CD14-positive monocyte (primary cell): ENCODE measurements around the gene ZBTB5. TPM values are rescaled to one million over a fixed set of nuclear protein-coding genes. Genes with fewer than 3 reads are reported as not detected.

Experiments
- DNase-seq, 3 donors: peaks; one replicate each; pipeline ENCODE4 v3.0.0-alpha.2; 2011 to 2022
- H2AFZ ChIP-seq: 2 replicates; pipeline ENCODE4 v1.6.0; 2012; ENCODE audit warnings: mild to moderate bottlenecking, low read depth, low read length, inconsistent platforms; ENCODE audit not compliant: insufficient read depth, poor library complexity, severe bottlenecking
- H3K27ac ChIP-seq, 2 donors: 1 replicate in 1 of 2; 2 replicates in 1 of 2; pipeline ENCODE4 v1.5.1; 2012 to 2013; ENCODE audit warnings: low read length in 2 of 2, control low read depth in 1 of 2, inconsistent platforms in 1 of 2, low read depth in 1 of 2, mild to moderate bottlenecking in 1 of 2
- H3K27me3 ChIP-seq, 2 donors: one replicate each; pipeline versions ENCODE4 v1.6.0 to v1.6.1; 2011 to 2013; ENCODE audit warnings: low read length in 2 of 2; ENCODE audit not compliant: control insufficient read depth in 2 of 2, insufficient read depth in 2 of 2
- H3K36me3 ChIP-seq, 2 donors: replicated peaks in 1 of 2; 1 replicate in 1 of 2; 2 replicates in 1 of 2; pipeline versions ENCODE4 v1.5.1 to v1.6.1; 2012 to 2013; ENCODE audit warnings: low read length in 2 of 2, control low read depth in 1 of 2, inconsistent platforms in 1 of 2, mild to moderate bottlenecking in 1 of 2; ENCODE audit not compliant: insufficient read depth in 2 of 2, control insufficient read depth in 1 of 2
- H3K4me1 ChIP-seq, 2 donors: 1 replicate in 1 of 2; 2 replicates in 1 of 2; pipeline versions ENCODE4 v1.5.1 to v1.6.1; 2012 to 2013; ENCODE audit warnings: low read length in 2 of 2, control low read depth in 1 of 2, inconsistent platforms in 1 of 2, mild to moderate bottlenecking in 1 of 2, moderate library complexity in 1 of 2; ENCODE audit not compliant: insufficient read depth in 2 of 2, control insufficient read depth in 1 of 2
- H3K4me2 ChIP-seq: replicated peaks from 2 replicates; pipeline ENCODE3; 2012; ENCODE audit warnings: low read length, moderate library complexity, mild to moderate bottlenecking; ENCODE audit not compliant: poor library complexity, severe bottlenecking; ENCODE audit errors: extremely low read depth
- H3K4me3 ChIP-seq, 3 experiments: fragments of 200-600 bp in 1 of 3; sonication (generic) in 1 of 3; replicated peaks in 1 of 3; 1 replicate in 2 of 3; 2 replicates in 1 of 3; pipeline ENCODE4 v1.5.1; 2011 to 2013; ENCODE audit warnings: low read length in 3 of 3, mild to moderate bottlenecking in 3 of 3, control low read depth in 2 of 3, low read depth in 2 of 3, inconsistent platforms in 1 of 3, moderate library complexity in 1 of 3
- H3K79me2 ChIP-seq: 2 replicates; pipeline ENCODE4 v1.6.0; 2012; ENCODE audit warnings: mild to moderate bottlenecking, control low read depth, inconsistent platforms, low read length, moderate library complexity; ENCODE audit not compliant: insufficient read depth
- H3K9ac ChIP-seq: 2 replicates; pipeline ENCODE4 v1.6.0; 2017; ENCODE audit warnings: low read length, mild to moderate bottlenecking; ENCODE audit not compliant: insufficient read depth, poor library complexity, severe bottlenecking
- H3K9me3 ChIP-seq, 2 donors: replicated peaks in 1 of 2; 1 replicate in 1 of 2; 2 replicates in 1 of 2; pipeline versions ENCODE4 v1.5.1 to v1.6.1; 2012 to 2013; ENCODE audit warnings: low read length in 2 of 2, control low read depth in 1 of 2; ENCODE audit not compliant: control insufficient read depth in 1 of 2, insufficient read depth in 1 of 2
- H4K20me1 ChIP-seq: 2 replicates; pipeline ENCODE4 v1.6.0; 2012; ENCODE audit warnings: mild to moderate bottlenecking, low read length, control low read depth, moderate library complexity; ENCODE audit not compliant: insufficient read depth
- H3K27ac Mint-ChIP-seq, 7 donors: one replicate each; pipeline ENCODE4 v1.8.0; 2020; ENCODE audit warnings: mild to moderate bottlenecking in 7 of 7, mixed read lengths in 7 of 7, moderate library complexity in 6 of 7, inconsistent platforms in 2 of 7
- H3K27me3 Mint-ChIP-seq, 3 donors: one replicate each; pipeline ENCODE4 v1.8.0; 2021 to 2022; ENCODE audit warnings: low read depth in 3 of 3, mild to moderate bottlenecking in 3 of 3, mixed read lengths in 3 of 3, moderate library complexity in 3 of 3, inconsistent platforms in 1 of 3
- H3K36me3 Mint-ChIP-seq, 2 donors: one replicate each; pipeline ENCODE4 v1.8.0; 2020; ENCODE audit warnings: mixed read lengths in 2 of 2, inconsistent platforms in 1 of 2, mild to moderate bottlenecking in 1 of 2
- H3K4me1 Mint-ChIP-seq: one replicate; pipeline ENCODE4 v1.8.0; 2020; ENCODE audit warnings: mild to moderate bottlenecking, mixed read lengths
- H3K4me3 Mint-ChIP-seq, 2 donors: one replicate each; pipeline ENCODE4 v1.8.0; 2020; ENCODE audit warnings: mild to moderate bottlenecking in 2 of 2, mixed read lengths in 2 of 2, moderate library complexity in 1 of 2
- H3K9me3 Mint-ChIP-seq, 7 donors: one replicate each; pipeline ENCODE4 v1.8.0; 2020 to 2022; ENCODE audit warnings: mixed read lengths in 7 of 7, mild to moderate bottlenecking in 6 of 7, moderate library complexity in 6 of 7, inconsistent platforms in 2 of 7
- WGBS: methylation state at CpG from one replicate; pipeline ENCODE4 v1.1.5; 2013; ENCODE audit warnings: missing lambda C conversion rate; ENCODE audit not compliant: insufficient coverage; 5-methylcytosine and 5-hydroxymethylcytosine counted together
- intact Hi-C, 2 donors: fragments of 100-400 bp; cut with micrococcal nuclease; formaldehyde crosslinking; loops; one replicate each; pipeline versions ENCODE4 v1.15.0 to v1.15.1; 2023
- polyA plus RNA-seq, 3 donors: library from polyadenylated mRNA; depleted of rRNA in 1 of 3; unstranded in 2 of 3; stranded (reverse) in 1 of 3; fragments of 300-500 nt in 2 of 3; fragments of >200 nt in 1 of 3; fragmentation: Illumina TruSeq in 2 of 3; gene quantifications; 1 replicate in 2 of 3; 2 replicates in 1 of 3; pipeline ENCODE4 v1.2.3, GENCODE V29; 2012 to 2021
- TF ChIP-seq, protein P1 (sequence below): fragments of 200-600 bp; IDR thresholded peaks from one replicate; pipeline ENCODE4 v1.8.0; 2022; ENCODE audit warnings: antibody characterized with exemption, mild to moderate bottlenecking

Gene ZBTB5
- polyA plus RNA-seq, 3 donors, result 0.58 to 6.4 (median 1.4) TPM

DNA sequence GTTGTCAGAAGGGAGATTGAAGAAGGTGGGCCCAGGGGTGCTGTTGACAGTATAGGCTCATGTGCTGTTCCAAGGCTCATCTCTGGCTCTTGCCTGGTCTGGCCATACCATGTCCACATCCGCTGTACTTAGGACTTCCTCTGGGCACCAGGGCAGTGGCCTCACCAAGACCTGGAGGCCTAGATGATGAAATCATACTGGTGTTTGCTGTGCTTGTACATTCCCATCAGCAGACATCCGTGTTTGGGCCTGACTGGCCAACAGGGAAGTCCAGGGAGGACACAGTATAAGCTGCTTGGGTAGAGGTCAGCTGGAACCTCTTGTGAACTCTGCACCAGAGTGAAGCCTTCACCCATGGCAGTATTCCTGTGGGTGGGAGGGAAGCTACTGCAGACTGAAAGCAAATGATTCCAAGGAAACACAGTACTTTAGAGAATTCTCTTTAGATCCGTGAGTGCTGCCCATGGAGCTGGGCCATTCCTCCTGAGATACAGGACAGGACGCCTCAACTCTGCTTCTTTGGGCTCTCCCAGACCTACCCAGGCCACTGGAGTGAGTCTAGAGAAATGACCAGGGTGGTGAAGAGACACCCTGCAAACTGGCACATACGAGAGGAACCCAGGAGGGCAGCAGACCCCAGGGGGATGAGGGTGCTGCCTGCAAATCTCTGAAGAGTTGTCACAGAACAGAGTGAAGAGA, 43.0 kb upstream of the ZBTB5 start:
- WGBS, result 85% methylated on average over 5 of the region's 5 CpGs
- Mint-ChIP-seq H3K9me3 (peaks cover 0 to 2% (median 0%) of the 10 kb centered on the region in 7 donors), H3K4me3 (no peak overlapping the region), H3K27me3 (peaks cover 0 to 2% (median 2%) of the 10 kb centered on the region in 3 donors), H3K27ac (no peak overlapping the region), H3K4me1 (peaks cover 3% of the 10 kb centered on the region), H3K36me3 (peaks cover 18 to 19% of the 10 kb centered on the region in 2 donors)
- intact Hi-C loops, result no loop called here
- Histone ChIP-seq H2AFZ (no peak overlapping the region), H4K20me1 (no peaks in the 10 kb centered on the region), H3K27me3 (no peaks in the 10 kb centered on the region), H3K27ac (no peak overlapping the region), H3K4me1 (no peaks in the 10 kb centered on the region), H3K4me3 (no peak overlapping the region), H3K4me2 (no peak overlapping the region), H3K9ac (no peak overlapping the region), H3K9me3 (no peaks in the 10 kb centered on the region), H3K79me2 (no peaks in the 10 kb centered on the region), H3K36me3 (peaks cover under 1 to 14% of the 10 kb centered on the region in 2 donors)
- TF ChIP-seq, protein P1, sequence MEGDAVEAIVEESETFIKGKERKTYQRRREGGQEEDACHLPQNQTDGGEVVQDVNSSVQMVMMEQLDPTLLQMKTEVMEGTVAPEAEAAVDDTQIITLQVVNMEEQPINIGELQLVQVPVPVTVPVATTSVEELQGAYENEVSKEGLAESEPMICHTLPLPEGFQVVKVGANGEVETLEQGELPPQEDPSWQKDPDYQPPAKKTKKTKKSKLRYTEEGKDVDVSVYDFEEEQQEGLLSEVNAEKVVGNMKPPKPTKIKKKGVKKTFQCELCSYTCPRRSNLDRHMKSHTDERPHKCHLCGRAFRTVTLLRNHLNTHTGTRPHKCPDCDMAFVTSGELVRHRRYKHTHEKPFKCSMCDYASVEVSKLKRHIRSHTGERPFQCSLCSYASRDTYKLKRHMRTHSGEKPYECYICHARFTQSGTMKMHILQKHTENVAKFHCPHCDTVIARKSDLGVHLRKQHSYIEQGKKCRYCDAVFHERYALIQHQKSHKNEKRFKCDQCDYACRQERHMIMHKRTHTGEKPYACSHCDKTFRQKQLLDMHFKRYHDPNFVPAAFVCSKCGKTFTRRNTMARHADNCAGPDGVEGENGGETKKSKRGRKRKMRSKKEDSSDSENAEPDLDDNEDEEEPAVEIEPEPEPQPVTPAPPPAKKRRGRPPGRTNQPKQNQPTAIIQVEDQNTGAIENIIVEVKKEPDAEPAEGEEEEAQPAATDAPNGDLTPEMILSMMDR, result no peak
- DNase-seq, result no peak

DNA sequence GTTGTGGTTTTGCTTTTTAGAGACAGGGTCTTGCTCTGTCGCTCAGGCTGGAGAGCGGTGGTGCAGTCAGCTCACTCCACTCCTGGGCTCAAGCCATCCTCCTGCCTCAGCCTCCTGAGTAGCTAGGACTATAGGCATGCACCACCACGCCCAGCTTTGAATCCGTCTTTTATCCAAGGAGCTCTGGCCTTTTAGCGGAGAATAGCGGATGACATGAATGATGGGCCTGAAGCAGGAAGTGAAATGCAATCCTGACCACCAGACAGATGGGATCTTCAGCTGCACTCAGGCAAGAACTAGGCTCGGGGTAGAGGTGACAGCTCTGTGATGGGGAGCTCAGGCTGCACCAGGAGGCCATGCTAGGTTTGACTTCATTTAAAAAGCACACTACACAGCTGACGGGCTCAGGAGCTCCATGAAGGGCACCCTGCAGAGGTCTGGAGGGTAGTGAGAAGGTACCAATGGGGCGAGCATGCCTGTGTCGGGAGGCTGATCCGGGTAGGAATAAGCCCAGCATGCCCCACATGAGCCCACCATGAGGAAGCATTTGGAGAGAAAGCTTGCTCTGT, 42.4 kb upstream of the ZBTB5 start:
- Histone ChIP-seq H4K20me1 (no peaks in the 10 kb centered on the region), H3K4me3 (no peak overlapping the region), H3K9ac (no peak overlapping the region), H3K36me3 (peaks cover 7 to 20% of the 10 kb centered on the region in 2 donors), H3K27ac (no peak overlapping the region), H3K4me1 (no peaks in the 10 kb centered on the region), H3K4me2 (no peak overlapping the region), H3K79me2 (no peaks in the 10 kb centered on the region), H3K9me3 (no peaks in the 10 kb centered on the region), H2AFZ (no peak overlapping the region), H3K27me3 (no peaks in the 10 kb centered on the region)
- TF ChIP-seq, protein P1, result no peak
- H3K9me3 Mint-ChIP-seq, result peaks cover 0 to 2% (median 0%) of the 10 kb centered on the region in 7 donors
- peaks cover 24 to 25% of the 10 kb centered on the region in 2 donors for H3K36me3 Mint-ChIP-seq
- H3K27ac Mint-ChIP-seq, result no peak overlapping the region
- DNase-seq, result no peak
- H3K4me3 Mint-ChIP-seq, result no peak overlapping the region
- peaks cover 0 to 2% (median 2%) of the 10 kb centered on the region in 3 donors for H3K27me3 Mint-ChIP-seq
- H3K4me1 Mint-ChIP-seq, result peaks cover 3% of the 10 kb centered on the region
- intact Hi-C loops, result no loop called here
- 97% methylated on average over 6 of the region's 11 CpGs for WGBS
